Sigmoid colon (tissue), 7 donors: ENCODE results near the gene LRRFIP2. TPM values are rescaled to one million over a fixed set of nuclear protein-coding genes. Genes with fewer than 3 reads are reported as not detected.
"Not testable (repeated sequence)": the region's sequence is repeated elsewhere in the genome, so short reads cannot be mapped to it uniquely, and the experiment has no call there.

Experiments
- DNase-seq: peaks from one replicate; pipeline ENCODE4 v3.0.0-alpha.2; 2019
- H3K27ac ChIP-seq, 4 donors: fragments of 200-600 bp; sonication (generic); one replicate each; pipeline ENCODE4 v1.5.1; 2016 to 2019; ENCODE audit warnings: mild to moderate bottlenecking in 1 of 4
- H3K27me3 ChIP-seq, 3 donors: fragments of 200-600 bp; sonication (generic); one replicate each; pipeline ENCODE4 v1.5.1; 2019; ENCODE audit warnings: mild to moderate bottlenecking in 1 of 3
- H3K36me3 ChIP-seq, 4 donors: fragments of 200-600 bp; sonication (generic); one replicate each; pipeline ENCODE4 v1.5.1; 2016 to 2019
- H3K4me1 ChIP-seq, 4 donors: fragments of 200-600 bp; sonication (generic); one replicate each; pipeline ENCODE4 v1.5.1; 2017 to 2019
- H3K4me3 ChIP-seq, 4 donors: fragments of 200-600 bp; sonication (generic); one replicate each; pipeline ENCODE4 v1.5.1; 2017 to 2019; ENCODE audit warnings: mild to moderate bottlenecking in 2 of 4, moderate library complexity in 1 of 4
- H3K9me3 ChIP-seq, 4 donors: fragments of 200-600 bp in 3 of 4; sonication (generic) in 3 of 4; one replicate each; pipeline versions ENCODE4 v1.5.1 to v1.6.1; 2013 to 2019
- EP300 ChIP-seq, 4 donors: sonication (generic); formaldehyde crosslinking; IDR thresholded peaks; one replicate each; pipeline ENCODE4 v1.6.1; 2017; ENCODE audit warnings: antibody characterized with exemption in 4 of 4
- POLR2A ChIP-seq, 2 donors: fragments of 450-650 bp; IDR thresholded peaks; one replicate each; pipeline ENCODE4 v1.6.1; 2016; ENCODE audit warnings: antibody characterized with exemption in 2 of 2, mild to moderate bottlenecking in 2 of 2, moderate library complexity in 2 of 2
- POLR2AphosphoS5 ChIP-seq, 4 donors: sonication (generic); formaldehyde crosslinking; IDR thresholded peaks; one replicate each; pipeline ENCODE4 v1.6.1; 2017; ENCODE audit warnings: antibody characterized with exemption in 4 of 4
- WGBS, 2 donors: extraction: QIAGEN DNeasy Blood & Tissue Kit; methylation state at CpG; one replicate each; pipeline ENCODE4 v1.1.7; 2013; 5-methylcytosine and 5-hydroxymethylcytosine counted together
- intact Hi-C: fragments of 100-400 bp; cut with DNase I; formaldehyde crosslinking; loops from one replicate; pipeline ENCODE4 v1.15.1; 2023
- polyA plus RNA-seq, 3 donors: library from polyadenylated mRNA; stranded (reverse); fragments of 200-250 nt; gene quantifications; one replicate each; pipeline ENCODE4 v1.2.3, GENCODE V29; 2013
- total RNA-seq, 4 donors: library from RNA; depleted of rRNA; stranded (reverse); fragments of >200 nt; gene quantifications; one replicate each; pipeline ENCODE4 v1.1.0, GENCODE V29; 2016
- TF ChIP-seq, protein P1 (sequence below), 4 experiments: fragments of 450-650 bp in 3 of 4; fragments of 200-600 bp in 1 of 4; IDR thresholded peaks; one replicate each; pipeline ENCODE4 v1.5.1; 2016 to 2019; ENCODE audit warnings: antibody characterized with exemption in 4 of 4, mild to moderate bottlenecking in 3 of 4, moderate library complexity in 2 of 4
- donor health status: healthy with polysubstance abuse.
- donor health status: Bipolar disorder and iron deficiency.
- donor health status: healthy.

The LRRFIP2 gene
- total and polyA plus RNA-seq, 7 donors: 47.2 to 91.8 (median 60.1) TPM

DNA sequence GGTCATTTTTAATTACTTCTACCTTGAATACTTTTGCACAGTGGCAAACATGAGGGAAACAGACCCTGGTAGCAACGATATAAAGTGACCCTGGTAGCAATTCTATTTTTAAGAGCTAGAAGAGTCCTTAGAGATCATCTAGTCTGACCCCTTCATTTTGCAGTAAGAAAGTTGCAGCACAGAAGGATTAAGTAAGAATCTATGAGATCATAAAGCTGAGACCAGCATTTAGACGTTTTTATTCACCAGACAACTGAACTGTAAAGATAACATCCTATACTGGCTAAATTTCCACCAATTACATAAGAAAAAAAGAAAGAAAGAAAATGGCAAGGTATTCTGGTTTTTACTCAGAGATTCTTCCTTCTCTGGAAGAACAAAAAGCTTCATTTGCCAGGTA is 49.9 kb downstream of the LRRFIP2 start:
- H3K36me3 ChIP-seq: no peaks in the 10 kb centered on the region
- no peak for TF ChIP-seq POLR2A (IDR thresholded peaks at IDR 0.05)
- no peak for TF ChIP-seq EP300 (IDR thresholded peaks at IDR 0.05)
- TF ChIP-seq, protein P1, sequence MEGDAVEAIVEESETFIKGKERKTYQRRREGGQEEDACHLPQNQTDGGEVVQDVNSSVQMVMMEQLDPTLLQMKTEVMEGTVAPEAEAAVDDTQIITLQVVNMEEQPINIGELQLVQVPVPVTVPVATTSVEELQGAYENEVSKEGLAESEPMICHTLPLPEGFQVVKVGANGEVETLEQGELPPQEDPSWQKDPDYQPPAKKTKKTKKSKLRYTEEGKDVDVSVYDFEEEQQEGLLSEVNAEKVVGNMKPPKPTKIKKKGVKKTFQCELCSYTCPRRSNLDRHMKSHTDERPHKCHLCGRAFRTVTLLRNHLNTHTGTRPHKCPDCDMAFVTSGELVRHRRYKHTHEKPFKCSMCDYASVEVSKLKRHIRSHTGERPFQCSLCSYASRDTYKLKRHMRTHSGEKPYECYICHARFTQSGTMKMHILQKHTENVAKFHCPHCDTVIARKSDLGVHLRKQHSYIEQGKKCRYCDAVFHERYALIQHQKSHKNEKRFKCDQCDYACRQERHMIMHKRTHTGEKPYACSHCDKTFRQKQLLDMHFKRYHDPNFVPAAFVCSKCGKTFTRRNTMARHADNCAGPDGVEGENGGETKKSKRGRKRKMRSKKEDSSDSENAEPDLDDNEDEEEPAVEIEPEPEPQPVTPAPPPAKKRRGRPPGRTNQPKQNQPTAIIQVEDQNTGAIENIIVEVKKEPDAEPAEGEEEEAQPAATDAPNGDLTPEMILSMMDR (IDR thresholded peaks at IDR 0.05): no peak
- TF ChIP-seq POLR2AphosphoS5 (IDR thresholded peaks at IDR 0.05): no peak
- DNase-seq: no peak
- H3K4me3 ChIP-seq: no peak overlapping the region
- no peaks in the 10 kb centered on the region for H3K27me3 ChIP-seq
- no peaks in the 10 kb centered on the region for H3K9me3 ChIP-seq
- peaks cover 0 to 21% (median 12%) of the 10 kb centered on the region in 4 donors for H3K4me1 ChIP-seq
- H3K27ac ChIP-seq: no peak overlapping the region
- WGBS, 2 donors: 48 to 63% methylated on average over 2 of the region's 2 CpGs
- intact Hi-C loops: no loop called here

DNA sequence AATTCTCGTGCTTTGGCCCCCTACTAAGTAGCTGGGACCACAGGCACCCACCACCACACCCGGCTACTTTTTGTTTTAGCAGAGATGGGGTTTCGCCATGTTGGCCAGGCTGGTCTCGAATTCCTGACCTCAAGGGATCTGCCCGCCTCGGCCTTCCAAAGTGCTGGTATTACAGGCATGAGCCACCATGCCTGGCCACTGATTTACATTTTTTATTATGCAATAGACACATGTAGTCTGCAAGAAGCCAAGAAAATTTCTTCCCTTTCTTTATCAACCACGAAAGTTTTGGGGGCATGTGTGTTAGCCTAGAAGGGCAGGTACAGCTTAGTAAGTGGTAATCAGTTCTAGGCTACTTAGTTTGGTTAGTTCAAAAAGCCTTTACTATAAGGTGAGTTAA is 51.1 kb downstream of the LRRFIP2 start:
- WGBS, 2 donors: 95 to 97% methylated on average over 7 of the region's 7 CpGs
- intact Hi-C loops: no loop called here
- Histone ChIP-seq H3K27me3 (no peaks in the 10 kb centered on the region), H3K4me1 (peaks cover 0 to 21% (median 12%) of the 10 kb centered on the region in 4 donors), H3K4me3 (no peak overlapping the region), H3K27ac (no peak overlapping the region), H3K36me3 (no peaks in the 10 kb centered on the region), H3K9me3 (no peaks in the 10 kb centered on the region)
- TF ChIP-seq POLR2AphosphoS5 (IDR thresholded peaks at IDR 0.05) (no peak), EP300 (IDR thresholded peaks at IDR 0.05) (no peak), POLR2A (IDR thresholded peaks at IDR 0.05) (no peak)
- DNase-seq: no peak

DNA sequence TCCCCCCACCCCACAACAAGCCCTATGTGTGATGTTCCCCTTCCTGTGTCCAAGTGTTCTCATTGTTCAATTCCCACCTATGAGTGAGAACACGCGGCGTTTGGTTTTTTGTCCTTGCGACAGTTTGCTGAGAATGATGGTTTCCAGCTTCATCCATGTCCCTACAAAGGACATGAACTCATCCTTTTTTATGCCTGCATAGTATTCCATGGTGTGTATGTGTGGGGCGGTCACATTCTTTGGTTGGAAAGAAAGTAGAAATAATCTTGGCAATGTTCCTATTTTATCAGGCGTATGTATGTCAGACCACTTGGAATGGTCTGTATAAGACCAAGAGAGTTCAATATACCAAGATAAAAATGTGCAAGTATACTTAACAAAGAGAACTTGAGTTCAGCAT is 52.3 kb downstream of the LRRFIP2 start:
- H3K27me3 ChIP-seq, H3K36me3 ChIP-seq, intact Hi-C loops, DNase-seq, H3K27ac ChIP-seq, H3K9me3 ChIP-seq, H3K4me3 ChIP-seq: not testable (repeated sequence)
- 98% methylated on average over 6 of the region's 6 CpGs for WGBS, 2 donors
- peaks cover 0 to 21% (median 12%) of the 10 kb centered on the region in 4 donors for H3K4me1 ChIP-seq

DNA sequence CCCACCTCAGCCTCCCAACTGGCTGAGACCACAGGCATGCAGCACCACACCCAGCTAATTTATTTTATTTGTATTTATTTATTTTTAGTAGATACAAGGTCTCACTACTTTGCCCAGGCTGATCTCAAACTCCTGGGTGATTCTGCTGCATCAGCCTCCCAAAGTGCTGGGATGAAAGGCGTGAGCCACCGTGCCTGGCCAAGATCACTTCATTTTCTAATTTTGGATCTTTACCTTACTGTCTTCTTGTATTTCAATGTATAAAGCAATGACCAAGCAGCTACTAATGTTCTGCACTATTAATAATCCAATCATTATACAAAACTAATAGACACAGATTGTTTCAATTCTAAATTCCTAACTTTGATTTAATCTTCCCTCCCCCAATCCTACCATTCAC is 56.2 kb downstream of the LRRFIP2 start:
- Histone ChIP-seq H3K9me3 (no peaks in the 10 kb centered on the region), H3K36me3 (no peaks in the 10 kb centered on the region), H3K27ac (no peak overlapping the region), H3K4me1 (peaks cover 0 to 27% (median 16%) of the 10 kb centered on the region in 4 donors), H3K4me3 (no peak overlapping the region), H3K27me3 (no peaks in the 10 kb centered on the region)
- DNase-seq: no peak
- WGBS, 2 donors: 94 to 96% methylated on average over 2 of the region's 2 CpGs
- no peak for TF ChIP-seq POLR2AphosphoS5 (IDR thresholded peaks at IDR 0.05)
- TF ChIP-seq, protein P1 (IDR thresholded peaks at IDR 0.05): no peak
- TF ChIP-seq POLR2A (IDR thresholded peaks at IDR 0.05): no peak
- TF ChIP-seq EP300 (IDR thresholded peaks at IDR 0.05): no peak
- intact Hi-C loops: no loop called here

DNA sequence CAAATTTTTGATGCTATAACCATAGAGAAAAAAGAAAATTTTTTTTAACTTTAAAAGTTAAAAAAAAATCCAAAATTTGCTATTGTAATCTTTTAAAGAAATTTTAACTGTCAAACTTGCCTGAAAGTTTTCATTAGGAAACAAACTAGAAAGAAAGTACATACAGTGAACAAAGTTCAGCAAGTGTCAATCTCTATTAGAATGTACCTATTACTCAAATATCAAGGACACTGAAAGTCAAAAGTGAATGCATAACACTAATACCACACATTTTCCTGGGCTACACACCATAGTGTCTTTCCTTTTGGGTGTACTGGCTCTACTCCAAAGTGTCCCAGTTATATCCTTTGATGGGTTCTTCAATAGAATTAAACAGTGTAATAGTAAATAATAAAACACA is 56.8 kb downstream of the LRRFIP2 start:
- intact Hi-C loops: no loop called here
- TF ChIP-seq POLR2AphosphoS5 (IDR thresholded peaks at IDR 0.05): no peak
- TF ChIP-seq, protein P1 (IDR thresholded peaks at IDR 0.05): no peak
- no peak for TF ChIP-seq POLR2A (IDR thresholded peaks at IDR 0.05)
- H3K4me3 ChIP-seq: no peak overlapping the region
- H3K27ac ChIP-seq: no peak overlapping the region
- H3K36me3 ChIP-seq: no peaks in the 10 kb centered on the region
- no peak for DNase-seq
- H3K4me1 ChIP-seq: peaks cover 0 to 27% (median 16%) of the 10 kb centered on the region in 4 donors
- no peaks in the 10 kb centered on the region for H3K27me3 ChIP-seq
- H3K9me3 ChIP-seq: no peaks in the 10 kb centered on the region

DNA sequence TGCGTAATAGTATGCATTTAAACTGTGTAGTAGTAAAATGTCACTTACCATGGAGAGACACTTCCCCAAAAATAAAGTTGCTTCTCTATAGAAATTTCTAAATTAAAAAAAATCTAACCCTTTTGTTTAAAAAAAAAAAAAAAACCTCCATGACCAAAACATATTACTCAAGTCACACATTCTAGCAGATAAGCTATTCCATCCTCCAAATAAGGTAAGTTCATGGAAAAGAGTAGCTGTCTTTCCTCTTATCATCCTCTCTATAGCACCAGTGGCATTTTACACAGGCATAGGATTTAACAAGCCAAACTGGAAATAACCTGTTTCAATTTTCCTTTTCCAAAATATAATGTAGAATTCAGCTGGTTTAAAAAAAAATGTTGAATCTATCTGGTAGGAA is 57.4 kb downstream of the LRRFIP2 start:
- H3K9me3 ChIP-seq: no peaks in the 10 kb centered on the region
- H3K4me1 ChIP-seq: peaks cover 0 to 27% (median 18%) of the 10 kb centered on the region in 4 donors
- intact Hi-C loops: no loop called here
- WGBS, 2 donors: 95 to 96% methylated on average over 1 of the region's 1 CpG
- TF ChIP-seq, protein P1 (IDR thresholded peaks at IDR 0.05): no peak
- TF ChIP-seq POLR2AphosphoS5 (IDR thresholded peaks at IDR 0.05): no peak
- TF ChIP-seq POLR2A (IDR thresholded peaks at IDR 0.05): no peak
- no peak for TF ChIP-seq EP300 (IDR thresholded peaks at IDR 0.05)
- no peak for DNase-seq
- H3K36me3 ChIP-seq: no peaks in the 10 kb centered on the region
- no peaks in the 10 kb centered on the region for H3K27me3 ChIP-seq
- no peak overlapping the region for H3K4me3 ChIP-seq
- no peak overlapping the region for H3K27ac ChIP-seq
